Kasumi-1 (cell line): ENCODE measurements around the gene NUDT2.
"Not testable (repeated sequence)": the region's sequence is repeated elsewhere in the genome, so short reads cannot be mapped to it uniquely, and the experiment has no call there.

Experiments
- DNase-seq, 2 experiments: peaks; one replicate each; lab custom pipeline; 2025; lab: John Stamatoyannopoulos, UW

NUDT2 gene

DNA sequence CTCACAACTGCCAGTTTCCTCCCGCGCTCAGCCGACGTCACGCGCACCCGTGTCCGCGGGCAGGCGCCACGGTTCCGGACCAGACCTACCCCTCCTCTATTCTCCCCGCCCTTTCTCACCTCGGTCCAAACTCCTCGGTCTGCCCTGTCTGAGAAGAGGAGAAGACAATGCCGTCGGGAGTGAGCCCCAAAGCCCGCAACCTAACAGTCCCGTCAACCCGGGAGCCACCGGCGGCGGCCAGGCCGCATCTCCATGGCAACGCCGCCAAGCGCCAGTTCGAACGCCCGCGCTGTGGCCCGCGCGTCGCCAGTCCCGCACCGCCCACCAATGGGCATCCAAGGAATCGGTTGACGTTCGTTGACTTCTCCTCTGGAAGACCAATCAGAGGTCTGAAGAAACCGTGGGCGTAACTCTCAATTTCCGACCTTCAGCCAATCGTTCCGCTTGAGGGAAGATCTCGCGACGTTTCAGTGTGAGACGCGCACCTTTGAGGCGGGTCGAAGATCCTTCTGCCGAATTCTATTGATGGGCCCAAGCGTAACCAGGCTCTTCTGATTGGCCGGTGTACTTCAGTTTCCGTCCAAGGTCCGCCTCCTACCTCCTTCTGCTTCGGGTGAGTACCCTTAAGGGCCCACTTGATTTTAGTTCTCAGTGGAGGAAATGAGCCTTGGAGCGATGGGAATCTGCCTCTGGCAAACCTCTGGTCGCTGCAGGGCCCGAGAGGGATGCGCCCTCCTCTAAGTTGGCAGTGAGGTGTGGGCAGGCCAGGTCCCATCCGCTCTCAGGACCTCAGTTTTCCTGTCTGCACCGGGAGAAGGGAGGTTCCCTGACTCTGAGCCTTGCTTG is at the start of gene NUDT2, which contains the start of gene KIF24:
Gene NUDT2 (plus strand): TSS at position 583 of the 846 bp plus-strand sequence. CDS start 9,471 bp downstream, outside the sequence.
Gene KIF24 (minus strand): TSS at position 282 of the 846 bp plus-strand sequence. CDS start 17,922 bp downstream, outside the sequence.
- DNase-seq: peak; percentile 100

DNA sequence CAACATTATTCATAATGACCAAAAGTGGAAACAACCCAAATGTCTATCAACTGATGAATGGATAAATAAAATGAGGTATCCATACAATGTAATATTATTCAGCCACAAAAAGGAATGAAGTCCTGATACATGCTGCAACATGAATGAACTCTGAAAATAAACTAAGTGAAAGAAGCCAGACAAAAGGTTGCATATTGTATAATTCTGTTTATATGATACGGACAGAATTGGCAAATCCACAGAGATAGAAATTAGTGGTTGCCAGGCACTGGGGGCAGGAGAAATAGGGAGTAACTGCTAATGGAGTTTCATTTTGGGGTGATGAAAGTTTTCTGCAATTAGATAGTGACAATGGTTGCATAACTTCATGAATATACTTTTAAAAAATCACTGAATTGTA is 47.3 kb upstream of the NUDT2 start:
- no peak for DNase-seq

GRCh38 chr9:34289159-34289558 is 40.2 kb upstream of the NUDT2 start:
- no peak for DNase-seq

- DNase-seq: no peak
These were observed 38.3 kb upstream of the NUDT2 start for GRCh38 chr9:34291023-34291422.

DNA sequence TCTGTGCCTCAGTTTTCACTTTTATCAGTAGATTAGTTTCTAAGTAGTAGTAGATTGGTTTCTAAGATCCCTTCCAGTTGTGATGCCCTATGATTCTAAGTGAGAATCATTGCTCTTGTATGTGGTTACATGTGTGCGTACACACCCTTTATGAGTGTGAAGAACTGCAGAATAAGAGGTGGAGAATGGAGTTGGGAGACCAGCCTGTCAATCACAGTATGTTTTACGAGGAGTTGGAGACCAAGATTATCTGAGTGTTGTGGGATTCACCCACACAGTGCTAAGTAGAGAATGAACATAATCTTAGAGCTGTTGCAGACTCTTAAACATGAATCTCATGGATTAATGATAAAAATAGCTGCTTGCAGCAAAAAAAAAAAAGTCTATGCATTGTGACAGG is 37.9 kb upstream of the NUDT2 start:
- DNase-seq: no peak

DNA sequence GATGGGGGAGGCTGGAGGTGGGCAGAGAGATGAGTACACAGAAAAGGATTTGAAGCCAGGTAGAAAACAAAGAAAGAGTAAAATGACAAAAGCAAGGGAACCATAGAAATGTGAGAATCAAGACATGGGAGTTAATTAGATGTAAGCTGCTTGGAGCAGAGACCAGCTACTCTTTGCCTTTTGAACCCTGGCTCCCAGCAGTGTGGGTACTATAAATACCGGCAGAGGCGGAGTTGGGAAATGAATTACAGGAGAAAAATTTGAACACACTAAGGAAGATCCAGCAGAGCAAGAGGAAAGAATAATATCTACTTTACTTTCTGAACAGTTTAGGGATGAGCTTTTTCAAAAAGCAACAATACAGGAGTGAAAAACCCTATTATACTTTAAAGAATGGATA is 36.8 kb upstream of the NUDT2 start:
- no peak for DNase-seq

DNA sequence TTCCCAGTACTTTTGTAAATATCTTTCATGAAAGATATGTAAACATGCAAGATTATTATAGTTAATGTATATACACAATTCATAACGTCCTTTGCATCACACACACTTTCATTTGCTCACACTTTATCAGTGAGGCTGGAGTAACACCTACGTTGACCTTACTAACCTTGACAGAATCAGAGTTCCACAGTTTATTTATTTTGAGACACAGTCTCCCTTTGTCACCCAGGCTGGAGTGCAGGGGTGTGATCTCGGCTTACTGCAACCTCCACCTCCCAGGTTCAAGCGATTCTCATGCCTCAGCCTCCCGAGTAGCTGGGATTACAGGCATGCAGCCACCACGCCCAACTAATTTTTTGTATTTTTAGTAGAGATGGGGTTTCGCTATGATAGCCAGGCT is 28.3 kb upstream of the NUDT2 start:
- DNase-seq: not testable (repeated sequence)

- DNase-seq: not testable (repeated sequence)
These were observed 21.1 kb upstream of the NUDT2 start for GRCh38 chr9:34308316-34308715.

DNA sequence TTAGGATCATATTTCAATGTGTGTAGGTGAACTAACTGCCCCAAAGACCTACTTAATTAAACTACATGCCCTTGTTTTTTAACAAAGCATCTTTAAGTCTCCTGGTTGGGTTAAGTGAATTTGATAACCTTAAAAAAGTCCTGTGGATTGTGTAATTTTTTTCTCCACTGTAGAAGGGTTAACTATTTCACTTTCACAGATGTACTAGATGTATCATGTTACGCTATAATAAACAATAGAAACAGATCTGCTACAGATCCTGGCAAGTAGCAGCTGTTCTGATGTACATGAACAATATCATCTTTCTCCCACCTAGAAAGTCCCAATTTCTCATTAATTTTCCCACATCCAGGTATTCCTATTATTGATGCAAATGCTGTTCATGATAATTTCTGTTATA is 19.2 kb upstream of the NUDT2 start:
- no peak for DNase-seq

DNA sequence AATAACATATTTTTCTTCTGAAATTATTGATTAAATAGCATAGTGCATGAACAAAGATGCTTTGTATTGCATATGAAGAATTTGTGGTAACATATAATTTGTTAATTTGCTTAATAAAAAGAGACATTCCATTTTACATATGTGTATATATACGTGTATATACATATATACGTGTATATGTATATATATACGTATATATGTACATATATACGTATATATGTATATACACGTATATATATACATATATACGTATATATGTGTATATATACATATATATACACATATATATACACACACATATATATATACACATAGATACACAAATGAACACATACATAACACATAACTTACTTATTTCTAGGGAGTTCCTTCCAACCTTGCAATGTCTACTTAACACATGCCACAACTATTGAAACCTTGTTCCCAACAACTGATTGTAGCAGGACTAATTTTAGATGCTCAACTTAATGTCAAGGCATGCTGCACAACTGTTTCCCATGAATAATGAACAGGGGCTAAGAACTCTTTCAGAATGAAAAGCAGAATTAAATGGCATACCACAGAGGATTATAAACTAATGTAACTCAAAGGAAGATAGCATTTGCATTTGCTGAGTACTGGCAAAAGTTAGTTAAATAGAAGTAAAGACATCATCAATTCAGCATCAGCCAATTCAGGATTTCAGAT is 17.7 kb upstream of the NUDT2 start:
- no peak for DNase-seq

- DNase-seq: no peak
These were observed 11.9 kb upstream of the NUDT2 start for GRCh38 chr9:34317436-34317835.

DNA sequence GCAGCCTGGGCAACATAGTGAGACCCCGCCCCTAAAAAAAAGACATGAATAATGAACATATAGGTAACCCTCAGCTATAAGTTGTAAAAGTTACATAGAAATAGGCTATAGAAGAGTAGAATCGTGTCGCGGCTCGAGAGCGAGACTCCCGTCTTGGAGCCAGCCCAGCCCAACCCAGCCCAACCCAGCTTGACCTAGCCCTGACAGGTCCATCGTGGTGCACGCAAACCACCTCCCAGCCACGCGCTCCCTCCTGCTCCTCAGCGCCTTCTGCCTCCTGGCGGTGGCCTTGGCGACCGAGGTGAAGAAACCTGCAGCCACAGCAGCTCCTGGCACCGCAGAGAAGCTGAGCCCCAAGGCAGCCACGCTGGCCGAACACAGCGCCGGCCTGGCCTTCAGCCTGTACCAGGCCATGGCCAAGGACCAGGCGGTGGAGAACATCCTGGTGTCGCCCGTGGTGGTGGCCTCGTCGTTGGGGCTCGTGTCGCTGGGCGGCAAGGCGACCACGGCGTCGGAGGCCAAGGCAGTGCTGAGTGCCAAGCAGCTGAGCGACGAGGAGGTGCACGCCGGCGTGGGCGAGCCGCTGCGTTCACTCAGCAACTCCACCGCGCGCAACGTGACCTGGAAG is 11.1 kb upstream of the NUDT2 start:
- no peak for DNase-seq

- DNase-seq: no peak
These were observed 7.9 kb upstream of the NUDT2 start for GRCh38 chr9:34321451-34321850.

DNA sequence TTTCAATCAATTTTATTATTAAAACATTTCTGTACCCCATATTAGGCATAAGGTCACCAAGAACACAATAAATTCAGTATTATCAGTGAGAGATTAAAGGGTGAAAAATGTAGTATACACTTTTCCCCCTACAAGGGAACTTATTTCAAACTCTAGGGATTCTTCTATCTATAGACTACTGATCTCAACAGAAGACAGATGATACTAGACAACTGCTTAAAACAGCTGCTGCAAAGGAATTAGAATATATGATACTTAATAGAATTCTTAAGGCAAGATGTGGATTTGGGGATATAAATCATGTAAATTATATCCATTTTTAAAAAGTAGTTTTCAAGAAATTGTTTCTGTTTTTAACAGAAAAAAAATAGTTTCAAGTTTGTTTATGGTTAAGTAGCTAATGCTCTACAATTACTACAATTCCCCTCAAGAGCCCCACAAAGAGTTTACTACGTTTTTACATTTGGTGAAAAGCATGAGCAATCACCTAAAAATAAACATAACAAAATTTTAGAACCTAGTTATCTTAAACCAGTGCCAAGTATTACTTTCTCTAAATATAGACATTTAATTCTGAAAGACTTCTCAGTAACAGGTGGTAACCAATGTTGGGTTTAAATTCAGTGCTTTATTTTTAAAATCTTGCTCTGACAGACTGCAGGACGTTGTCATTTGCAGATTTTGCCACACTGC is 6.3 kb upstream of the NUDT2 start:
- DNase-seq: no peak

- DNase-seq: no peak
These were observed 2.7 kb upstream of the NUDT2 start for GRCh38 chr9:34326690-34327089.

- DNase-seq: peak in 1 of 2 experiments; percentile 63
These were observed 826 bp upstream of the NUDT2 start for GRCh38 chr9:34328500-34328986.

DNA sequence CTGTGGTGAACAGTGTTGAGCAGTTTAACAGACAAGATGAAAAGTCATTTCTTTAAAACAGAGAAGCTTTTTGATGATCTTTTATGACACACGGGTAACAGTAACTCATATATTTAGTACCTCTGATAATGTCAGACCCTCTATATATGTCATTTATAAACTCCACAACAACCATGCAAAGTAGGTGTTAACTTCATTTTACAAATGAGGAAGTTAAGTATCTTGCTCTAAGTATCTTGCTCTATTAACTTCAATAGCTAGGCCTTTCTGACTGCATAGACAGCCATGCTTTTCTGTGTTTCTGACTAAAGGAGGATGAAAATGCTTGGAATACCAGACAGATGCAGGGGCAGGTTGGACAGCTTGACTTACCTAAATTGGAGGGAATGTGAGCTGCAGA is 1.8 kb downstream of the NUDT2 start:
- peak; percentile 47 to 48 for DNase-seq

DNA sequence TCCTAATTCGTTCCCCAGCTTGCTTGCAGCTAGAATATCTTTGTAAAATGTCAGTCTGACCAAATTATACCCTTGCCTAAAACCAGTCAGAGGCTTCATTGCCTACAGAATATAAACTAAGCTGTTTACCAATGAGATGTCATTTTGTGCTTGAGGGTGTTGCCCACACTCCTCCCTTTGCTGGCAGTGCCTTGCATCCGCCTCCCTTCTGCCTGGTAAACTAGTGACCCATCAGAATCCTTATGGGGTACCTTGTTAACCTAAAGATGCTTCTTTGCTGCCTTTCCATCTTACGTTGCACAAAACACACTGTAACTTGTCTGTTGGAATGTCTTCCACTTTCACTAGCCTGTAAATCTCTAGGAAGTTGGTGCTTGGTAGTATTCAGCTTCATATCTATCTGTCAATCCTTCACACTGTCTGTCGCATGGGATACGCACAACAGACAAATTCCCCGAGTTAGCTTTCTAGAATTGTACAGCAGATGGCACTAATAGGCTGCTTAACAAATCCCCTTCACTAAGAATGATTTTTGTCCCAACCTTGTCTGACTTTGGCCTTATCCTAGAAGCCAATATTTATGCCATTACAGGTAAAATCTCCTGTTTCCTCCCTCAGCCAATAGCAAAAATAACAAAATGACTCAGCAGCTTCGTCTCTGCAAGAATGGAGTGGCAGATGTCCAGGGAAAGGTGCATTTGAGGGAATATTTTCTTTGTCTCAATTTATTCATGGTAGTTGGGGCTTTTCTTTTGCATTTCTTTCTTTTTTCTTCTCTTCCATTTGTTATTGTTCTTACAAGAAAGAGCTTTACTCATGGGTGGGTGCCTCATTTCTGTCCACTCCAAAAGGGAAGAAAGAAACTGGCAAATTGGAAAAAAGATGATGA is 3.0 kb downstream of the NUDT2 start:
- DNase-seq: peak; percentile 76

- no peak for DNase-seq
These were observed 4.5 kb downstream of the NUDT2 start for GRCh38 chr9:34333836-34334235.

- DNase-seq: no peak
These were observed 5.0 kb downstream of the NUDT2 start for GRCh38 chr9:34334337-34334824.

- DNase-seq: no peak
These were observed 5.5 kb downstream of the NUDT2 start for GRCh38 chr9:34334916-34335315.
